Measurements from ENCODE around the gene CTNND1.
"Not testable (repeated sequence)": the region's sequence is repeated elsewhere in the genome, so short reads cannot be mapped to it uniquely, and the experiment has no call there.

The CTNND1 gene

GRCh38 chr11:57791321-57792059, 29.9 kb downstream of the CTNND1 start:
- DNase-seq (ENCODE audit: low read depth in 2 of 2): no peak

- peak; percentile 66 to 72 for DNase-seq (ENCODE audit: low read depth in 2 of 2)
Measured at GRCh38 chr11:57792060-57792541, 30.5 kb downstream of the CTNND1 start.

DNA sequence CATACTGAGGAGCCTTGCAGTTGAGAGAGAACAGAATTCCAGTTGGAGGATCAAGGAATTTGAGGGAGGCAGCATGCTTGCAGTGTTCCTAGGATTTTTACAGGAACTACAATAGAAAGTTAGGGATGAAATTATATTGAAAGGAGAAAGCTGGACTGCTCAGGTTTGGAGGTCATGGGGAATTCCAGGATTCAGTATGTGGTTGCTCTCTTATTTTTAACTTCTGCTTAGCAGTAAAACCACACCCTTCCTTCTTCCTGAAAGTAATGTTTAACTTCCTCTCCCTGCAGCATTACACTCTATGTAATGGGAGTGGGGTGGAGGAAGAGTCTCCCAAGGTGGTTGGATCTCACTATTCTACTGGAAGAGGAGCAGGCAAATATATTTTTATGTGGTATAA, 31.3 kb downstream of the CTNND1 start:
- DNase-seq (ENCODE audit: low read depth in 2 of 2): no peak

GRCh38 chr11:57793351-57794115, 31.9 kb downstream of the CTNND1 start:
- no peak for DNase-seq (ENCODE audit: low read depth in 2 of 2)

- DNase-seq (ENCODE audit: low read depth in 2 of 2): no peak
Measured at GRCh38 chr11:57798905-57799559, 37.4 kb downstream of the CTNND1 start.

DNA sequence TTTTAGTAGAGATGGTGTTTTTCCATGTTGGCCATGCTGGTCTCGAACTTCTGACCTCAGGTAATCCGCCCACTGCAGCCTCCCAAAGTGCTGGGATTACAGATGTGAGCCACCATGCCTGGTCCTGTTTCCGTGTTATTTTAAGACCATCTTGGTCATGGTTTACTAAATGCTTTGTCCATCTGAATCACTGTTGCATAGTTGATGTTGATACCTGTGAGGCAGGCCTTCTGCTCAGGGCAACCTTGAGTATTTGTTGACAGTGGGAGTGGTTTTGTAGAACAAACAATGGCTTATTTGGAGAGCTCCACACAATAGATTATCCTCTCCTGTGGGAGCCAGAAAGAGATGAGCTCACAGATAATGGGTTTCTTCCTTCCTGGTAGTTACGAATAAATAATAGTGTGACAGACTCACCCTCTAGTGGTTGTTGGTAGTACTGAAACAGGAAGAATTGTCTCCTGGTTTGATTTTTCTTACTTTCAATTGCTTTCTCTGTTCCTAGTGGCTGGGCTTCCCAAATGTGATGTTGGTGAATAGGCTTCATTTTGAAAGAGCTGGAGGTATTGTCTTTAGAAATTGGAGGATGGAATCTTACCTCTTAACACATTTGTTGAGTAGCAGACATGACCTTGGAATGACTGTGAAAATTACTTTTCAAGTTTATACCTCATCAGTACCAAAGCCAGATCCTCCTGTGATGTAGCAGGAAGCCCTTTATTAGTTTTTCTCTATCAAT, 39.0 kb downstream of the CTNND1 start:
- DNase-seq (ENCODE audit: low read depth in 2 of 2): no peak

DNA sequence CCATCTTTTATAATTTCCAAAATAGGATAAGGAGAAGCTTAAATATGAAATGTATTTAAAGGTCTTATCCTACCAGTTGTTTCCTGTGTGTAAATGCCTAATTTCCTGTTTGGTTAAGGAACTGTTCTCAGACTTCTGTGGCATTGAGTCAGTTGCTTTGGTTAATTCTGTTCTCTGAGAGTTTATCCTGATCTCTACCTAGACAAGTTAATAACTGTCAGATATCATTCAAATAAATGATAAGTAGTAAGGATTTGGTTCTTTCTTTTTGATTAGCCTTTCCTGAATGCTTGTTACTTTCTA, 39.5 kb downstream of the CTNND1 start:
- no peak for DNase-seq (ENCODE audit: low read depth in 2 of 2)

GRCh38 chr11:57802411-57802810, 40.8 kb downstream of the CTNND1 start:
- no peak for DNase-seq (ENCODE audit: low read depth in 2 of 2)

DNA sequence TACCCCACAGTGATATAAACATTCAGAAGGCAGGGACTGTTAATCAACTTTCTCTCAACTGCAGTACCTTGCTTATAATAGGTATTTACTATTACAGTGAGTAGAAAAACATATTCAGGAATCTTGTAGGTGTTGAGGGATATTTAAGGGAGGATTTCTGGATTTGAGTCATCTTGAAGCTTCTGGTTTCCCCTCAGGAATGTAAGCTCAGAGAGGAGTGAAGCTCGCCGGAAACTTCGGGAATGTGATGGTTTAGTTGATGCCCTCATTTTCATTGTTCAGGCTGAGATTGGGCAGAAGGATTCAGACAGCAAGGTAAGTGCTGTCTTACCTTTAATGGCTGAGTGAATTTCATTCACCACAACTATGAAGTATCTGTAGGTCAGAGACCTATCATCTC, 42.9 kb downstream of the CTNND1 start:
- DNase-seq (ENCODE audit: low read depth in 2 of 2): no peak

GRCh38 chr11:57805780-57806179, 44.2 kb downstream of the CTNND1 start:
- no peak for DNase-seq (ENCODE audit: low read depth in 2 of 2)

- DNase-seq (ENCODE audit: low read depth in 2 of 2): no peak
Measured at GRCh38 chr11:57812634-57813033, 51.0 kb downstream of the CTNND1 start.

DNA sequence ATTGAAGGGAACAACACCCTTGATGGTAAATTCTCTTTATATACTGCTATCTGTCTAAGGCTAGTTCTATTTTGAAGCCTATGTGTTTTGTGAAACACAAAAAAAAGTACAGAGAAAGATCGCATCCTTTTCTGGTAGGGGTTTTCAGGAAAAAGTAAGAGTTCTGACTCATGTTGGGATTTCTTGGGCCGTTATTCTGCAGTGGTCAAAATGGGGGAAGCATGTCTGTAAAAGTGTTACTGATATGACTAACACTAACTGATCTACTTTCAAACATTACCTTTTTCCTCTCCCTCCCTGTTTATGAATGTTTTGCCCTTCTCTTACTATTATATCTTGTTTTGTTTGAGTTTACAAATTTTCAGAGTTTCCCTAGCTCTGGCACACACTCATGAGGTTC, 53.9 kb downstream of the CTNND1 start:
- no peak for DNase-seq (ENCODE audit: low read depth in 2 of 2)

DNA sequence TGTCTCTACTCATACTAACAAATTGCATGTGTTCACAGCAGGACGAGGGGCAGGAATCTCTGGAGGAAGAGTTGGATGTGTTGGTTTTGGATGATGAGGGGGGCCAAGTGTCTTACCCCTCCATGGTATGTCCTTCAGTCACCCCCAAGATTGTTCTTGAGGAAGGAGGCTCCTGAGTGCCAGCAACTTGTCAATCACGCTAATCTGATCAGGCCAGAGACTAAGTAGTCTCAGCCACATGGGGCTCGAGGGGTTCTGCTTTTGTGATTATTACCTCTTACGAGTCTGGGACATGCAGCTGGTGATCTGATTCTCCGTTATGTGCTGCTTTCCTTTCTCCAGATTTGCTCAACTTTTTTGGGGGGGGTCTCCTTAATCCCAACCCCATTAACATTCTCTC, 54.3 kb downstream of the CTNND1 start:
- DNase-seq (ENCODE audit: low read depth in 2 of 2): no peak

- no peak for DNase-seq (ENCODE audit: low read depth in 2 of 2)
Measured at GRCh38 chr11:57818812-57819211, 57.2 kb downstream of the CTNND1 start.

- DNase-seq (ENCODE audit: low read depth in 2 of 2): no peak
Measured at GRCh38 chr11:57819252-57819979, 57.8 kb downstream of the CTNND1 start.

GRCh38 chr11:57823859-57824258, 62.3 kb downstream of the CTNND1 start:
- no peak for DNase-seq (ENCODE audit: low read depth in 2 of 2)

DNA sequence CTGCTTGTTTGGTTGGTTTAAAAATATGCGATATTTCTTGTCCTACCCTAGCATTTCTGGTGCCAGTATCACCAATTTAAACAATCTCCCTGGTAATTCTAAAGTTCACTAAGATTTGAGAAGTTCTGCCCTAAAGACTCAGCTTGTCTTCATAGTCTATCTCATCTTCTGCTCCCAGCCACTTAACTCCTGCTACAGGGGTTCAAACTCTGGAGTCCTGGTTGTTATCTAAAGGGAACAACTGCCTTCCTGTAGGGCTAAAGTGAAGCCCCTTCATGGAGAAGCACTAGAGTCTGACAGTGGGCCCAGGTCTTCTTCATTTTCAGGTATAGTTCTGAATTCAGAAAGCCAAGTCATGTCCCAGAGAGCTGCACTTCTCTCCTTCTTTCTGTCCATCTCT, 73.2 kb downstream of the CTNND1 start:
- DNase-seq (ENCODE audit: low read depth in 2 of 2): no peak

- DNase-seq (ENCODE audit: low read depth in 2 of 2): not testable (repeated sequence)
Measured at GRCh38 chr11:57838609-57839008, 77.0 kb downstream of the CTNND1 start.

DNA sequence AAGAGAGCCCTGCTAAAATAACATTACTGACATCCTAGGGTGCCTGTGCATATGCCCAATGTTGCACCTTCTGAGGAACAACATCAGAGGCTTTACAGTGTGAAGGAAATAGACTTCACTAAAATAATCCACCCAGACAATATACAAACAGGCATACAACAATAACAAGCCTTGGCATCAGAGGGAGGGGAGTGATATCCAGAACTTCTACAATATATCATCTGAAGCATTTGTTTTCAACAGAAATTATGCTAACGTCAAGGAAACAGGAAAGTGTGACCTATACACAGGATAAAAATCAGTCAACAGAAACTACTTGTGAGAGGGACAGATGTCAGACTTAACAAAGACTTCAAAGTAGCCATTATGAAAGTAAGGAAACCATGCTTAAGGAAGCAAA, 81.3 kb downstream of the CTNND1 start:
- no peak for DNase-seq (ENCODE audit: low read depth in 2 of 2)

DNA sequence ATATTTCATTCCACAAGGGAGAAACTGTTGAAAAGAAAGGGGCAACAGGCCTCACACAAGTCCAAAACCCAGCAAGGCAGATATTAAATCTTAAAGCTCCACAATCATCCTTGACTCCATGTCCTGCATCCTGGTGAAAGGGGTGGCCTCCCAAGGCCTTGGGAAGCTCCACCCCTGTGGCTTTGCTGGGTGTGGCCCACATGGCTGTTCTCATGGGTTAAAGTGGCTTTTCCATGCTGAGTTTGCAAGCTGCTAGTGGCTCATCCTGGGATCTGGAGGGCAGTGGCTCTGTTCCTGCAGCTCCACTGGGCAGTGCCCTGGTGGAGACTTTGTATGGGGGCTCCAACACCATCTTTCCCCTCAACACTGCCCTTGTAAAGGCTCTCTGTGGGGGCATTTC, 106.4 kb downstream of the CTNND1 start:
- DNase-seq (ENCODE audit: low read depth in 2 of 2): no peak

DNA sequence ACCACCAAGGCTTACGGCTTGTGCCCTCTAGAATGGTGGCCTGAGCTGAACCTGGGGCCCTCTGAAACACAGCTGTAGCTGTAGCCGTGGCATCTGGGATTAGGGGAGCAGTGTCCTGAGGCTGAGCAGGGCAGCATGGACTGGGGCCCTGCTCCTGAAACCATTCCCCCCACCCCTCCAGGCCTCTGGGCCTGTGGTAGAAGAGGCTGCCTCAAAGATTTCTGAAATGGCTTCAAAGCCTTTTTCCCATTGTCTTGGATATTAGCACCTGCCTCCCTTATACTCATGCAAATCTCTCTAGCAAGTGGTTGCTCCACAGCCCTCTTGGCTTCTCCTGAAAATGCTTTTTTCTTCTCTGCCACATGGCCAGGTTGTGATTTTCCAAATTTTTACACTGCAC, 106.9 kb downstream of the CTNND1 start:
- DNase-seq (ENCODE audit: low read depth in 2 of 2): no peak

All from stimulated activated CD8-positive, alpha-beta memory T cell treated with anti-CD3 and anti-CD28 coated beads, Interleukin-2, amount 100 ng/mL, for 48 hours (primary cell).